Fibroblast of villous mesenchyme (primary cell): ENCODE measurements around the gene SLC12A7. TPM values are rescaled to one million over a fixed set of nuclear protein-coding genes. Genes with fewer than 3 reads are reported as not detected.

Source experiments
- DNase-seq: peaks from one replicate; pipeline ENCODE4 v3.0.0-alpha.2; 2010; ENCODE audit warnings: low read depth
- H3K4me3 ChIP-seq: 2 replicates; pipeline ENCODE4 v1.5.1; 2011; ENCODE audit warnings: low read depth, mild to moderate bottlenecking, low read length
- total RNA-seq: library from RNA; depleted of rRNA; stranded (reverse); fragments of >200 nt; gene quantifications from 2 replicates; pipeline ENCODE4 v1.2.3, GENCODE V29; 2012
- TF ChIP-seq, protein P1 (sequence below): IDR thresholded peaks from 2 replicates; pipeline ENCODE4 v1.5.1; 2012; ENCODE audit warnings: low read depth, mild to moderate bottlenecking, low read length; ENCODE audit not compliant: insufficient read depth

SLC12A7 gene
- total RNA-seq, 1 donor = 9.5 TPM

GRCh38 chr5:1078206-1078605 lies 33.7 kb downstream of the SLC12A7 start:
- TF ChIP-seq, protein P1, sequence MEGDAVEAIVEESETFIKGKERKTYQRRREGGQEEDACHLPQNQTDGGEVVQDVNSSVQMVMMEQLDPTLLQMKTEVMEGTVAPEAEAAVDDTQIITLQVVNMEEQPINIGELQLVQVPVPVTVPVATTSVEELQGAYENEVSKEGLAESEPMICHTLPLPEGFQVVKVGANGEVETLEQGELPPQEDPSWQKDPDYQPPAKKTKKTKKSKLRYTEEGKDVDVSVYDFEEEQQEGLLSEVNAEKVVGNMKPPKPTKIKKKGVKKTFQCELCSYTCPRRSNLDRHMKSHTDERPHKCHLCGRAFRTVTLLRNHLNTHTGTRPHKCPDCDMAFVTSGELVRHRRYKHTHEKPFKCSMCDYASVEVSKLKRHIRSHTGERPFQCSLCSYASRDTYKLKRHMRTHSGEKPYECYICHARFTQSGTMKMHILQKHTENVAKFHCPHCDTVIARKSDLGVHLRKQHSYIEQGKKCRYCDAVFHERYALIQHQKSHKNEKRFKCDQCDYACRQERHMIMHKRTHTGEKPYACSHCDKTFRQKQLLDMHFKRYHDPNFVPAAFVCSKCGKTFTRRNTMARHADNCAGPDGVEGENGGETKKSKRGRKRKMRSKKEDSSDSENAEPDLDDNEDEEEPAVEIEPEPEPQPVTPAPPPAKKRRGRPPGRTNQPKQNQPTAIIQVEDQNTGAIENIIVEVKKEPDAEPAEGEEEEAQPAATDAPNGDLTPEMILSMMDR = no peak
- no peak overlapping the region for H3K4me3 ChIP-seq
- no peak for DNase-seq

GRCh38 chr5:1077491-1078020 lies 34.3 kb downstream of the SLC12A7 start:
- TF ChIP-seq, protein P1 = no peak
- DNase-seq = no peak
- no peak overlapping the region for H3K4me3 ChIP-seq

GRCh38 chr5:1077026-1077425 lies 34.8 kb downstream of the SLC12A7 start:
- TF ChIP-seq, protein P1 = no peak
- H3K4me3 ChIP-seq = no peak overlapping the region
- DNase-seq = no peak

- H3K4me3 ChIP-seq = no peak overlapping the region
- TF ChIP-seq, protein P1 = no peak
- no peak for DNase-seq
These were observed 35.5 kb downstream of the SLC12A7 start for GRCh38 chr5:1076406-1076805.

GRCh38 chr5:1075931-1076330 lies 35.9 kb downstream of the SLC12A7 start:
- no peak for DNase-seq
- TF ChIP-seq, protein P1 = no peak
- no peak overlapping the region for H3K4me3 ChIP-seq

GRCh38 chr5:1075555-1075881 lies 36.3 kb downstream of the SLC12A7 start:
- TF ChIP-seq, protein P1 = no peak
- no peak overlapping the region for H3K4me3 ChIP-seq
- DNase-seq = no peak
